Type B pancreatic cell (in vitro differentiated cells): Measurements from ENCODE around the gene SYT17. TPM values are rescaled to one million over a fixed set of nuclear protein-coding genes. Genes with fewer than 3 reads are reported as not detected.

Experiments used
- DNase-seq: peaks from one replicate; pipeline ENCODE4 v3.0.0; 2021; ENCODE audit warnings: mixed read lengths; ENCODE audit not compliant: unreplicated experiment; ENCODE audit errors: extremely low spot score
- H3K27ac Mint-ChIP-seq: 2 replicates; pipeline ENCODE4 v1.8.0; 2021; ENCODE audit warnings: mild to moderate bottlenecking, mixed read lengths
- H3K27me3 Mint-ChIP-seq: 2 replicates; pipeline ENCODE4 v1.8.0; 2021; ENCODE audit warnings: mixed read lengths
- H3K36me3 Mint-ChIP-seq: 2 replicates; pipeline ENCODE4 v1.8.0; 2021; ENCODE audit warnings: mixed read lengths
- H3K4me1 Mint-ChIP-seq: one replicate; pipeline ENCODE4 v1.8.0; 2021; ENCODE audit warnings: mixed read lengths; ENCODE audit not compliant: unreplicated experiment
- H3K4me3 Mint-ChIP-seq: 2 replicates; pipeline ENCODE4 v1.8.0; 2021; ENCODE audit warnings: mild to moderate bottlenecking, mixed read lengths
- H3K9me3 Mint-ChIP-seq: 2 replicates; pipeline ENCODE4 v1.8.0; 2021; ENCODE audit warnings: mixed read lengths
- total RNA-seq: library from RNA; stranded (reverse); gene quantifications from 2 replicates; pipeline ENCODE4 v1.2.1, GENCODE V29; 2021; ENCODE audit warnings: low replicate concordance
- TF ChIP-seq, protein P1 (sequence below): fragments of 200-600 bp; sonication (generic); conservative IDR thresholded peaks from 2 replicates; pipeline ENCODE4 v1.5.0; 2021; ENCODE audit warnings: antibody characterized with exemption, mild to moderate bottlenecking

The SYT17 gene
- total RNA-seq, 1 donor from 2014 or later: 10.7 TPM

DNA sequence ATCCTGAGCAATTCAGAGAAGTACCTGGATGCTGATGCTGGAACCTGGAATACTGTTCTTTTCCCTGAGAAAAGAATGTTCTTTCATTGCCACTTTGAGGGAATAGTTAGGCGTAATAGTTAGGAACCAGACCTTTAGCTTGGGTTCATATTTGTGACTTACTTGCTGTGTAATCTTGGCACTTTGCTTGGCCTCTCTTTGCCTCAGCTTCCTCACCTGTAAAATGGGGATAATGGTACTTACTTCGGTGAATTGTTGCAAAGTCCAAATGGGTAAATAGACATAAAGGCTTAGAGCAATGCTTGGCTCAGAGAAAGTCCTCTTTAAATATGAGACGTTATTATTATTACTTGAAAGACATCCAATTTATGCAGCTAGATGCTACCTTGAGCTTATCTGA, 62.5 kb downstream of the SYT17 start:
- H3K27ac Mint-ChIP-seq: no peak overlapping the region
- no peak for DNase-seq
- TF ChIP-seq, protein P1, sequence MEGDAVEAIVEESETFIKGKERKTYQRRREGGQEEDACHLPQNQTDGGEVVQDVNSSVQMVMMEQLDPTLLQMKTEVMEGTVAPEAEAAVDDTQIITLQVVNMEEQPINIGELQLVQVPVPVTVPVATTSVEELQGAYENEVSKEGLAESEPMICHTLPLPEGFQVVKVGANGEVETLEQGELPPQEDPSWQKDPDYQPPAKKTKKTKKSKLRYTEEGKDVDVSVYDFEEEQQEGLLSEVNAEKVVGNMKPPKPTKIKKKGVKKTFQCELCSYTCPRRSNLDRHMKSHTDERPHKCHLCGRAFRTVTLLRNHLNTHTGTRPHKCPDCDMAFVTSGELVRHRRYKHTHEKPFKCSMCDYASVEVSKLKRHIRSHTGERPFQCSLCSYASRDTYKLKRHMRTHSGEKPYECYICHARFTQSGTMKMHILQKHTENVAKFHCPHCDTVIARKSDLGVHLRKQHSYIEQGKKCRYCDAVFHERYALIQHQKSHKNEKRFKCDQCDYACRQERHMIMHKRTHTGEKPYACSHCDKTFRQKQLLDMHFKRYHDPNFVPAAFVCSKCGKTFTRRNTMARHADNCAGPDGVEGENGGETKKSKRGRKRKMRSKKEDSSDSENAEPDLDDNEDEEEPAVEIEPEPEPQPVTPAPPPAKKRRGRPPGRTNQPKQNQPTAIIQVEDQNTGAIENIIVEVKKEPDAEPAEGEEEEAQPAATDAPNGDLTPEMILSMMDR: no peak
- H3K9me3 Mint-ChIP-seq: peaks cover 3% of the 10 kb centered on the region
- peaks cover 9% of the 10 kb centered on the region for H3K36me3 Mint-ChIP-seq
- H3K4me1 Mint-ChIP-seq: peaks cover 5% of the 10 kb centered on the region
- H3K4me3 Mint-ChIP-seq: no peak overlapping the region
- H3K27me3 Mint-ChIP-seq: no peaks in the 10 kb centered on the region

DNA sequence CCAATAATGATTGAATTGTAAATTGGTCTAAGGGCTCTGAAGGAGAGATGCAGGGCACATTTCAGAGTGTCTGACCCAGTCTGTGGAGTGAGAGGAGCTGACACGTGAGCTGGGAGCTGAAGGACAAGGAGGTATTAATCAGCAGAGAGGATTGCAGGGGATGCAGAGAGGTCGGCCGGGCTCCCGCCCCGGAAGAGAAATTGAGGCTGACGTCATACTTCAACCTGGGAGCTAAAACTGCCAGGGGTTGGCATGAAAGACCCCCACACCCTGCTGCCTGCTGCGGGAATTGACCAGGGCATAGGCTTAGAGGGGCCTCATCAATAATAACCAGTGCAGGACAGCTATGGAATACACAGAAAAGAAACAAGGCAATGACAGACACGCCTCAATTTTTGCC, 63.8 kb downstream of the SYT17 start:
- Mint-ChIP-seq H3K27ac (no peak overlapping the region), H3K4me1 (peaks cover 5% of the 10 kb centered on the region)

DNA sequence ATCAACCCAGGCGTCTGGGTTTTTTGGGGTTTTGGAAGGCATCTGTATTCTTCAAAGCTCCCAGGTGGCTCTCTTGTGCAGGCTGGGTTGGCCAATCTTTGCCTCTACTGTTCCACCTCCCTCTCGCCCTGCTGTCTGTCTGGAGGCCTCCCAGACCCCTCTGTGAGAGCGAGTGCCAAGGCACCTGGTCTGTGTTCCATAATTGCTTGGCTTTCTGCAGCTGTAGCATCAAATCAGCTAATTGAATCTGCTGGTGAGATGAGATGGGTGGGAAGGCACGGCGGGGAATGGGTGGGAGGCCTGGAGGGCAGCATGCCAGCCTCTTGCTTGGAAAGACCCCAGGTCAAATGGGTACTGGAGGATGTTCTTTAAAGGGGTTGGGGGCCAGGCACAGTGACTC, 64.9 kb downstream of the SYT17 start:
- Mint-ChIP-seq H3K27ac (no peak overlapping the region), H3K36me3 (peaks cover 8% of the 10 kb centered on the region), H3K4me3 (no peak overlapping the region), H3K9me3 (peaks cover 6% of the 10 kb centered on the region), H3K27me3 (no peaks in the 10 kb centered on the region), H3K4me1 (no peaks in the 10 kb centered on the region)
- no peak for DNase-seq
- TF ChIP-seq, protein P1: no peak

More for the DNA sequence above, 63.8 kb downstream of the SYT17 start:
- no peak overlapping the region for H3K4me3 Mint-ChIP-seq
- no peaks in the 10 kb centered on the region for H3K27me3 Mint-ChIP-seq
- peaks cover 6% of the 10 kb centered on the region for H3K9me3 Mint-ChIP-seq
- DNase-seq: no peak
- TF ChIP-seq, protein P1: no peak
- H3K36me3 Mint-ChIP-seq: peaks cover 9% of the 10 kb centered on the region

DNA sequence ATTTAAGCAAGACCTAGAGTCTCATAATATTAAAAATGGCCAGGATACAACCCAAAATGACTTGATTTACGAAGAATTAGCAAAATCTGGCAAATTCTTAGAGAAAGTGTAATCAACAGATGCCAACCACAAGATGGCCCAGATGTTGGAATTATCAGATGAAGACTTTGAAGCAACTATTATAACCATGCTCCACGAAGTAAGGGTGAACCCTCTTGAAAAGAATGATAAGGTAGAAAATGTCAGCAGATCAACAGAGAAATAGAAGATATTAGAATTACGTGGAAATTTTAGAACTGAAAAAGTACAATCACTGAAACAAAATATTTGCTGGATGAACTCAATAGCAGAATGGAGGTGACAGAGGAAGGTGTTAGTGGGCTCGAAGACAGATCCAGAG, 67.4 kb downstream of the SYT17 start:
- no peak overlapping the region for H3K27ac Mint-ChIP-seq
- no peaks in the 10 kb centered on the region for H3K27me3 Mint-ChIP-seq
- peaks cover 5% of the 10 kb centered on the region for H3K36me3 Mint-ChIP-seq
- H3K4me3 Mint-ChIP-seq: no peak overlapping the region
- TF ChIP-seq, protein P1: no peak
- DNase-seq: no peak
- H3K9me3 Mint-ChIP-seq: peaks cover 6% of the 10 kb centered on the region
- no peaks in the 10 kb centered on the region for H3K4me1 Mint-ChIP-seq

DNA sequence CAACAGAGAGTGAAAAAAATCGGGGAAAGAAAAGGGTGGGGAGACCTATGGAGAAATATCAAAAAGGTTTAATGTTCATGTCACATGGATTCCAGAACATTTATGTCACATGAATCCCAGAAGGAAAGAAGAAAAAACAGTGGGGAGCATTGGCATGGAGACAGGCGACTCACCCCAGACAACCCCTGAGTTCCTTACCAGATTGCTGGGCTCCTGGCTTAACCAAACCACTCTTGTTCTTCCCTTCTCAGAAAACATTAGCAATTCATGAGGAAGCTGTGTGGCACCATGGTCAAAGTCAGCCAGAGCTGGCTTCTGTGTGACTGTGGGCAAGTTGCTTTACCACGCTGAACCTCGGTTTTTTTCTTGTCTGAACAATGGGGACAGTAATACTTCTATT, 67.8 kb downstream of the SYT17 start:
- Mint-ChIP-seq H3K27ac (no peak overlapping the region), H3K4me1 (no peaks in the 10 kb centered on the region), H3K9me3 (peaks cover 6% of the 10 kb centered on the region), H3K27me3 (no peaks in the 10 kb centered on the region), H3K36me3 (peaks cover 5% of the 10 kb centered on the region), H3K4me3 (no peak overlapping the region)
- DNase-seq: no peak
- TF ChIP-seq, protein P1: no peak
